ENCODE data around the gene TREML4.

GRCh38 chr6:41284726-41285125 lies 56.6 kb downstream of the TREML4 start:
- TF ChIP-seq CTCF (IDR thresholded peaks at IDR 0.05; ENCODE audit: insufficient read depth, low read depth, low read length) = no peak
- TF ChIP-seq EZH2 (IDR thresholded peaks at IDR 0.05; ENCODE audit: insufficient read depth, low read length) = no peak
